ENCODE measurements around the gene TMEM52. TPM values are rescaled to one million over a fixed set of nuclear protein-coding genes. Genes with fewer than 3 reads are reported as not detected.

TMEM52 gene
- total RNA-seq, 8 experiments from 2014 or later: 0.71 to 7.1 (median 2.7) TPM

DNA sequence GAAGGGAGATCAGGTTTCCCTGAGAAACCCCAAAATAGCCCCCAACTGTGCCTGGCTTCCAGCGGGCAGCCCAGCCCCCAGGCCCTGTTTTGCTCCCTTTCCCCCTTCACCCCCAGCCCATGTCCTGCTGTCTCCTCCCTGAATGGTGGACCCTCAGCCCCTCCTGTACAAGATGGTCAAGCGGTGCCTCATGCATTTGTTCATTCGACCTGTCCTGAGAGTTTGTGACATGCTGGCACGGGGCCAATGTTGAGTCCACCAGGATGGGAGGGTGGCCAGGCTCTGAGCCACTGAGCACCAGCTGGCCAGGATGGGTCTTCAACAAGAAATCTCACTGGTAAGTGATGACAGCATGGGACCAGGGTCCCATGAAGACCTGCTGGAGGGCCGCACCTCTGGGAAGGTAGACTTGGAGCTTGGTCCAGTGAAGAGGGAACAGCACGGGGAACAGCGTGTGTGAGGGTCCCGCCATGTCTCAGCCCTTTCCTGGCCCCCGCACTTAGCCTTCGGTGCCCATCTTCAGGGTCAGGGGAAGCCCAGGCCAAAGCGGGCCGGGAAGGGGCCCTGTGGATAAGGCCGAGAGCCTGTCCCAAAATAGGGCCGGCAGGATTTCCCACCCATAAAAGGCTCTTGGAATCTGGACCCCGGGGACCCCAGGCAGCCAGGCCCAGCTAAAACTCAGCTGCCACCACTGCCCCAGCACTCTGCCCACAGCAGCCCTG is 3.9 kb downstream of the TMEM52 start, which contains the start of gene CALML6:
Gene CALML6, plus strand, starts transcription at position 290 of the 722 bp plus-strand sequence. Its CDS starts 21 bp downstream, at position 311.
- H3K4me1 ChIP-seq (replicated peaks in 1 of 2): peaks cover 9 to 27% of the 10 kb centered on the region in 2 donors
- H3K27ac ChIP-seq: peak within 1 kb of the TSS in 1 of 2 donors; percentile 13
- H3K4me3 ChIP-seq: no peak within 1 kb of the TSS
- ATAC-seq (replicated peaks in 6 of 8): no peak
- 81 to 93% (median 90%) methylated on average over 2 to 10 of the region's 15 CpGs; no CpG with 5 or more reads in 5 of the 10 experiments for WGBS, 10 experiments
- in situ Hi-C loops (cut with MboI; ENCODE audit: low pct_unique_long_range_greater_than_20kb in 2 of 9, low sequenced_read_pairs in 9 of 9, unreplicated experiment in 9 of 9): loop anchor here in 1 of 9 experiments (25.0 kb wide), 1 partner anchor 153 kb away; no protein-coding TSS in a partner anchor

DNA sequence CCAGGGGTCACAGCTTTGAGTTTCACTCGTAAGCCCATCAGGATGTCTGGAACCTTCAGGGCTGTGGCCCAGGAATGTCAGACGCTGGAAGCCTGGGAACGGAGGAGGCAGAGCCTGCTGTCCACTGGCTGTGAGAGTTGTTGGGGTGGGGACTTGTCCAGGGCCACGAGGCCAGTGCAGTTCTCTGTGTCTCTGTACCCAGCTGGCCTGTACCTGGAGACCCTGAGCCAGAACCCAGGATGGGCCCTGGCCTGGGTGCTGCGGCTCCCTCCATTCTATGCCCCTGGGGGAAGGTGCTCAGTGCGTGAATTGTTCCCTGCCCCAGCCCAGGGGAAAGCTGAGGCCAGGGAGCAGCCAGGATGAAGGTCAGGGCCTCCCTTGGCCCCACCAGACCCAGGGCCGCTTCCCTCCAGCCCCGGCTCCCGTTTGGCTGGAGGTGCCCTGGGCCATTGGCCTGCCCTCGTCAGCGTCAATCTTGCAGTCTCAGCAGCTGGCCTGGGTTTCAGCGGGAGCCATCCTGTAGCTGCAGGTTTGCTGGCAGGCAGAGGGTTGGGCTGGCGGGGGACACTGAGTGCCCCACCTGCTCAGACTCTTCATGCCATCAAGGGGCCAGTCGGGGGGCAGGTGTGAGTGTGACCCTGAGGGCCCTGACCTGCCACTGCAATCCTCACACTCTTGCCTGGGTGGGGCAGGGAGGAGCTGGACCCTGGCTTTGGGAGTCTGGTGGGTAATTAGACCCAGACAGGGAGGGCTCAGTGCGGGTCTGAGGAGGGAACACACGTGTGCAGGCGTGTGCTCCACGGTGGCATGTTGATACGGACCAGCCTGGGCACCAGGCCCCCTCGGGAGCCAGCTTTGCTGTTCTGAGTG is 4.7 kb downstream of the TMEM52 start:
- ATAC-seq (replicated peaks in 6 of 8): no peak
- Histone ChIP-seq H3K27ac (peak overlapping the region in 1 of 2 donors; percentile 13), H3K4me3 (no peak overlapping the region), H3K4me1 (replicated peaks in 1 of 2) (peaks cover 9 to 26% of the 10 kb centered on the region in 2 donors)
- in situ Hi-C loops (cut with MboI; ENCODE audit: low pct_unique_long_range_greater_than_20kb in 2 of 9, low sequenced_read_pairs in 9 of 9, unreplicated experiment in 9 of 9): loop anchor here in 1 of 9 experiments (25.0 kb wide), 1 partner anchor 152 kb away; no protein-coding TSS in a partner anchor
- 42 to 92% (median 55%) methylated on average over 2 to 5 of the region's 20 CpGs; no CpG with 5 or more reads in 4 of the 10 experiments for WGBS, 10 experiments

DNA sequence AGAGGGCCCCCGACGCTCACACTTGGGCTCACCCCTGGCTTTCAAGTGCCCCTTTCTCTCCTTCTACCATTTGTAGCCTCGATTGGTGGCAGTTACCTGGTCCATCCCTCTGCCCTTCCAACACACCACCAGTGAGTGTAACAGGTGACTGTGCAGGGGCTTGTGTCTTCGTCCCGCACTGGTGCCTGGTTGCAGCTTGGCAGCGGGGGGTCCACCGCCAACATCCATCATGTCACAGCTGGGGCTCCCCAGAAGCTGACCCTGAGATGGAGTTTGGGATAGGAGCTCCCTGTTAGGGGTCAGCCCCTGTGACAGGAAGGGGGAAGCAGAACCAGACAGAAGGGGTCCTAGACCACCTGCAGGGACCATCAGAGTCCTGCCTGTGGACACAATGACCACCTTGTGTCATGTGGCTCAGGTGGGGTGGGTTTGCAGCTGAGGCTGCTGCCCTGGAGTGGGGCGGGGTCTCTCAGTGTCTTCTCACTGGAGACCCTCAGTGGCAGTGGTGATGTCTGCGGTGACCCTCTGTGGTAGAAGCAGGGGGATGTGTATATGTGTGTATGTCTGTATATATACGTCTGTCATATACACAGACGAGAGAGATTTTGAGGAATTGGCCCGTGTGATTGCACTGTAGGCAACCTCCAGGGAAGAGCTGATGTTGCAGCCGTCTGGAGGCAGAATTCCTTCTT is 7.6 kb downstream of the TMEM52 start:
- Histone ChIP-seq H3K27ac (no peak overlapping the region), H3K4me3 (no peak overlapping the region), H3K4me1 (replicated peaks in 1 of 2) (peaks cover 22 to 36% of the 10 kb centered on the region in 2 donors)
- in situ Hi-C loops (cut with MboI; ENCODE audit: low pct_unique_long_range_greater_than_20kb in 2 of 9, low sequenced_read_pairs in 9 of 9, unreplicated experiment in 9 of 9): loop anchor here in 1 of 9 experiments (25.0 kb wide), 1 partner anchor 149 kb away; no protein-coding TSS in a partner anchor
- ATAC-seq (replicated peaks in 6 of 8): no peak
- WGBS, 10 experiments: 50 to 100% (median 83%) methylated on average over 1 to 9 of the region's 13 CpGs; no CpG with 5 or more reads in 1 of the 10 experiments

- Histone ChIP-seq H3K4me1 (replicated peaks in 1 of 2) (peaks cover 29 to 41% of the 10 kb centered on the region in 2 donors), H3K27ac (no peak overlapping the region), H3K4me3 (no peak overlapping the region)
- WGBS, 10 experiments: 60 to 100% (median 87%) methylated on average over 2 to 9 of the region's 22 CpGs; no CpG with 5 or more reads in 2 of the 10 experiments
- in situ Hi-C loops (cut with MboI; ENCODE audit: low pct_unique_long_range_greater_than_20kb in 2 of 9, low sequenced_read_pairs in 9 of 9, unreplicated experiment in 9 of 9): loop anchor here in 1 of 9 experiments (25.0 kb wide), 1 partner anchor 148 kb away; no protein-coding TSS in a partner anchor
- ATAC-seq (replicated peaks in 6 of 8): no peak
Observed at GRCh38 chr1:1910651-1911331, 8.3 kb downstream of the TMEM52 start.

- Histone ChIP-seq H3K4me3 (no peak overlapping the region), H3K4me1 (replicated peaks in 1 of 2) (peaks cover 30 to 41% of the 10 kb centered on the region in 2 donors), H3K27ac (no peak overlapping the region)
- 63 to 100% (median 92%) methylated on average over 2 to 6 of the region's 6 CpGs; no CpG with 5 or more reads in 1 of the 10 experiments for WGBS, 10 experiments
- in situ Hi-C loops (cut with MboI; ENCODE audit: low pct_unique_long_range_greater_than_20kb in 2 of 9, low sequenced_read_pairs in 9 of 9, unreplicated experiment in 9 of 9): loop anchor here in 1 of 9 experiments (25.0 kb wide), 1 partner anchor 148 kb away; no protein-coding TSS in a partner anchor
- no peak for ATAC-seq (replicated peaks in 6 of 8)
Observed at GRCh38 chr1:1910033-1910465, 9.0 kb downstream of the TMEM52 start.

DNA sequence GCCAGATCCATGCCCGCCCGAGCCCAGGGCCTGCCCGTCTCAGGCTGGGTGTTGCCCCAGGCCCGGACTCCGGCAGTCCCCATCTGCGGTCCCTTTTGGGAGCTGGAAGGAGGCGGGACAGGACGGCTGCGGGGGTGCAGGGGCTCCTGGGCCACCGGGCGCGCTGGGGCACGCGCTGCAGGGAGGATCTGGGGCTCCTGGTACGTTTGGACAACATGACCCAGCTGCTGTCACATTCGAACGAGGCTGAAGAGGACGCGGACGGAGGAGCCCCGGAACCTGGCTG is 10.6 kb downstream of the TMEM52 start:
- in situ Hi-C loops (cut with MboI; ENCODE audit: low pct_unique_long_range_greater_than_20kb in 2 of 9, low sequenced_read_pairs in 9 of 9, unreplicated experiment in 9 of 9): loop anchor here in 1 of 9 experiments (25.0 kb wide), 1 partner anchor 146 kb away; no protein-coding TSS in a partner anchor
- no peak for ATAC-seq (replicated peaks in 6 of 8)
- peak overlapping the region; percentile 35 to 57 (median 49) for H3K4me3 ChIP-seq
- 0 to 88% methylated on average over 3 of the region's 21 CpGs; no CpG with 5 or more reads in 8 of the 10 experiments for WGBS, 10 experiments
- peak overlapping the region; percentile 29 to 78 for H3K27ac ChIP-seq
- H3K4me1 ChIP-seq (replicated peaks in 1 of 2): peaks cover 27 to 31% of the 10 kb centered on the region in 2 donors

- Histone ChIP-seq H3K4me3 (no peak overlapping the region), H3K27ac (peak overlapping the region; percentile 68 to 82), H3K4me1 (replicated peaks in 1 of 2) (peaks cover 27 to 31% of the 10 kb centered on the region in 2 donors)
- in situ Hi-C loops (cut with MboI; ENCODE audit: low pct_unique_long_range_greater_than_20kb in 2 of 9, low sequenced_read_pairs in 9 of 9, unreplicated experiment in 9 of 9): loop anchor here in 1 of 9 experiments (25.0 kb wide), 1 partner anchor 145 kb away; no protein-coding TSS in a partner anchor
- ATAC-seq (replicated peaks in 6 of 8): peak in 7 of 8 experiments; percentile 2 to 46 (median 10)
- 100% methylated on average over 1 of the region's 8 CpGs; no CpG with 5 or more reads in 8 of the 10 experiments for WGBS, 10 experiments
Observed at GRCh38 chr1:1907098-1907736, 11.9 kb downstream of the TMEM52 start.

GRCh38 chr1:1906185-1907097 is 12.6 kb downstream of the TMEM52 start:
- ATAC-seq (replicated peaks in 6 of 8): peak; percentile 62 to 86 (median 76)
- Histone ChIP-seq H3K4me1 (replicated peaks in 1 of 2) (peaks cover 27 to 31% of the 10 kb centered on the region in 2 donors), H3K4me3 (no peak overlapping the region), H3K27ac (peak overlapping the region; percentile 68 to 82)
- 0 to 19% (median 8%) methylated on average over 5 to 10 of the region's 15 CpGs; no CpG with 5 or more reads in 3 of the 10 experiments for WGBS, 10 experiments
- in situ Hi-C loops (cut with MboI; ENCODE audit: low pct_unique_long_range_greater_than_20kb in 2 of 9, low sequenced_read_pairs in 9 of 9, unreplicated experiment in 9 of 9): loop anchor here in 1 of 9 experiments (25.0 kb wide), 1 partner anchor 144 kb away; no protein-coding TSS in a partner anchor

DNA sequence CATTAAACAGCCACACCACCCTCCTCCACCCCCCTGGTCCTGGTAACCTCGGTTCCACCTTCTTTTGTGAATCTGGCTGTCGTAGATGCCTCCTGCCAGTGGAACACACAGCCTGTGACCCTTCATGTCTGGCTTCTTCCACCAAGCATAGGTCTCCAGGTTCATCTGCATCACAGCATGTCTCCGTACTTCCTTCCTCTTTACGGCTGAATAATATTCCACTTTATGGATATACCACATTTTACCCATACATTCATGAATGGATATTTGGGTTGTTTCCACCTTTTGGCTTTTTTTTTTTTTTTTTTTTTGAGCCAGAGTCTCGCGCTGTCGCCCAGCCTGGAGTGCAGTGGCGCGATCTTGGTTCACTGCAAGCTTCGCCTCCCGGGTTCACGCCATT is 15.9 kb downstream of the TMEM52 start:
- ATAC-seq (replicated peaks in 6 of 8): no peak
- no peak overlapping the region for H3K4me3 ChIP-seq
- WGBS, 10 experiments: 78 to 100% (median 89%) methylated on average over 2 to 12 of the region's 12 CpGs; no CpG with 5 or more reads in 2 of the 10 experiments
- in situ Hi-C loops (cut with MboI; ENCODE audit: low pct_unique_long_range_greater_than_20kb in 2 of 9, low sequenced_read_pairs in 9 of 9, unreplicated experiment in 9 of 9): loop anchor here in 1 of 9 experiments (25.0 kb wide), 1 partner anchor 141 kb away; no protein-coding TSS in a partner anchor
- H3K27ac ChIP-seq: no peak overlapping the region
- H3K4me1 ChIP-seq (replicated peaks in 1 of 2): peaks cover 23 to 25% of the 10 kb centered on the region in 2 donors

DNA sequence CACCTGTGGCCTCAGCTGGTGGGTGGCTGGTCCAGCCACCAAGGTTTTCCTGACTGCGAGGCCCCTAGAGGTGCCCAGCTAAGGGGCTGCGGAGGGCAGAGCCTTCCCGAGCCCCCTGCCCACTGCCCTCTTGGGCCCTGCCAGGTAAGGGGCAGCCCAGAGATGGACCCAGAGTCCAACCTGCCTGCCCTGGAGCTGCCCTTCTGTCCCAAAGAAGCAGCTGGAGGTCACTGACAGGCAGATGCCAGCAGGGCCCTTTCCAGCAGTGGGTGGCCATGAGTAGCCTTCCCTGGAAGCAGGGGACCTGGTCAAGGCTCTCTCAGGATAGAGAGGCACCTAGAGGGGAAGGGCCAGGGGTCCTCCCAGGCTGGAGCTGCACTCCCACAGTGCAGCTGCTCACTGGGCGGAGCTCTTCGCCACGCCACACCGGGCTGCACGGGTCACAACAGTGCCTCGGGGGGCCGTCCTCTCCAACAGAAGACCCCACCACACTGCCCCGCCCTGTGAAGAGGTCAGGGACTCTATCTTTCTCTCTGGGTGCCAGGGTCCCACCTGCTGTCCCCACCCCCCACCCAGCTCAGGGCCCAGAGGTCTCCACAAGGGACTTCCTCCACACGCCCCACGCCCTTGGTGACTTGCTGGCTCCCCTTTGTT is 17.3 kb downstream of the TMEM52 start:
- no peak overlapping the region for H3K4me3 ChIP-seq
- H3K4me1 ChIP-seq (replicated peaks in 1 of 2): peaks cover 11 to 13% of the 10 kb centered on the region in 2 donors
- WGBS, 10 experiments: 96 to 100% methylated on average over 1 to 5 of the region's 13 CpGs; no CpG with 5 or more reads in 8 of the 10 experiments
- in situ Hi-C loops (cut with MboI; ENCODE audit: low pct_unique_long_range_greater_than_20kb in 2 of 9, low sequenced_read_pairs in 9 of 9, unreplicated experiment in 9 of 9): loop anchor here in 1 of 9 experiments (25.0 kb wide), 1 partner anchor 139 kb away; no protein-coding TSS in a partner anchor
- H3K27ac ChIP-seq: no peak overlapping the region
- no peak for ATAC-seq (replicated peaks in 6 of 8)
